Endothelial cell of umbilical vein (primary cell): ENCODE data around the gene MMS22L. TPM values are rescaled to one million over a fixed set of nuclear protein-coding genes. Genes with fewer than 3 reads are reported as not detected.

Experiments used
- BruUV-seq: library from RNA; stranded (reverse); fragments of 400-500 nt; replicated peaks from 2 replicates; lab custom pipeline; 2021; lab: Mats Ljungman, UMichigan
- CTCF ChIA-PET: fragments of 300-600, 350-600 bp; sonication (Branson Sonifier 250); formaldehyde crosslinking; loops from one replicate; lab custom pipeline; 2021; ENCODE audit warnings: antibody characterized with exemption, inconsistent platforms; lab: Charles Lee
- POLR2A ChIA-PET: fragments of 300-600, 350-600 bp; sonication (Branson Sonifier 250); formaldehyde crosslinking; loops from one replicate; lab custom pipeline; 2021; ENCODE audit warnings: antibody characterized with exemption, inconsistent platforms; lab: Charles Lee
- DNase-seq: peaks from one replicate; pipeline ENCODE4 v3.0.0-alpha.2; 2011; ENCODE audit warnings: low read depth, low spot score
- FAIRE-seq: peaks from 2 replicates; lab custom pipeline; 2011; peaks lifted over from hg19 to GRCh38; lab: Jason Lieb, UNC
- H2AFZ ChIP-seq: 2 replicates; pipeline ENCODE4 v1.6.0; 2012; ENCODE audit warnings: low read depth, low read length, control low read depth, inconsistent platforms
- H3K27ac ChIP-seq: 2 replicates; pipeline ENCODE4 v1.5.1; 2011; ENCODE audit warnings: low read depth, mild to moderate bottlenecking, control low read depth, low read length, moderate library complexity; ENCODE audit not compliant: insufficient read depth
- H3K27me3 ChIP-seq, 2 experiments: 2 replicates each; pipeline versions ENCODE4 v1.6.0 to v1.6.1; 2011; ENCODE audit warnings: low read length in 2 of 2, mixed read lengths in 1 of 2; ENCODE audit not compliant: control insufficient read depth in 2 of 2, insufficient read depth in 2 of 2
- H3K36me3 ChIP-seq, 2 experiments: 2 replicates in 1 of 2; 3 replicates in 1 of 2; pipeline ENCODE4 v1.5.1; 2011; ENCODE audit warnings: low read length in 2 of 2, mild to moderate bottlenecking in 1 of 2, moderate library complexity in 1 of 2; ENCODE audit not compliant: control insufficient read depth in 2 of 2, insufficient read depth in 2 of 2; ENCODE audit errors: extremely low read depth in 1 of 2
- H3K4me1 ChIP-seq: 3 replicates; pipeline ENCODE4 v1.5.1; 2011; ENCODE audit warnings: mild to moderate bottlenecking, low read length; ENCODE audit not compliant: control insufficient read depth, insufficient read depth; ENCODE audit errors: extremely low read depth
- H3K4me2 ChIP-seq: 2 replicates; pipeline ENCODE4 v1.6.1; 2011; ENCODE audit warnings: low read length, control low read depth, mixed read lengths; ENCODE audit not compliant: insufficient read depth
- H3K4me3 ChIP-seq, 3 experiments: fragments of 200-600 bp in 1 of 3; sonication (generic), shearing (Covaris generic) in 1 of 3; replicated peaks in 1 of 3; 2 replicates each; pipeline ENCODE4 v1.5.1; 2011 to 2016; ENCODE audit warnings: control low read depth in 3 of 3, low read length in 3 of 3, mild to moderate bottlenecking in 2 of 3, inconsistent platforms in 1 of 3, low read depth in 1 of 3, moderate library complexity in 1 of 3; ENCODE audit not compliant: insufficient read depth in 1 of 3
- H3K79me2 ChIP-seq: 2 replicates; pipeline ENCODE4 v1.6.0; 2012; ENCODE audit warnings: low read length, inconsistent platforms; ENCODE audit not compliant: control insufficient read depth, insufficient read depth
- H3K9ac ChIP-seq: replicated peaks from 2 replicates; pipeline ENCODE3; 2011; ENCODE audit warnings: low read length, control low read depth; ENCODE audit not compliant: insufficient read depth; ENCODE audit errors: extremely low read depth
- H3K9me1 ChIP-seq: replicated peaks from 3 replicates; pipeline ENCODE4 v1.6.0; 2011; ENCODE audit warnings: mild to moderate bottlenecking, low read length; ENCODE audit not compliant: control insufficient read depth, insufficient read depth; ENCODE audit errors: extremely low read depth
- H3K9me3 ChIP-seq: replicated peaks from 2 replicates; pipeline ENCODE4 v1.5.1; 2012; ENCODE audit warnings: low read length, inconsistent platforms; ENCODE audit not compliant: control insufficient read depth, insufficient read depth
- H4K20me1 ChIP-seq: replicated peaks from 2 replicates; pipeline ENCODE3; 2011; ENCODE audit warnings: mild to moderate bottlenecking, low read length; ENCODE audit not compliant: control insufficient read depth, insufficient read depth; ENCODE audit errors: extremely low read depth
- CTCF ChIP-seq, 2 donors: IDR thresholded peaks; 1 replicate in 1 of 2; 2 replicates in 1 of 2; pipeline ENCODE4 v1.5.1; 2011; ENCODE audit warnings: low read length in 2 of 2, mild to moderate bottlenecking in 2 of 2, moderate library complexity in 2 of 2, control low read depth in 1 of 2, inconsistent platforms in 1 of 2, low read depth in 1 of 2; ENCODE audit not compliant: insufficient read depth in 1 of 2; ENCODE audit errors: extremely low read depth in 1 of 2
- EZH2 ChIP-seq: IDR thresholded peaks from 2 replicates; pipeline ENCODE4 v1.6.1; 2012; ENCODE audit warnings: borderline replicate concordance, low read depth, mild to moderate bottlenecking, moderate library complexity, low read length, inconsistent platforms; ENCODE audit not compliant: severe bottlenecking
- FOS ChIP-seq: IDR thresholded peaks from 2 replicates; pipeline ENCODE4 v1.6.1; 2011; ENCODE audit warnings: mild to moderate bottlenecking, low read length, moderate library complexity, borderline replicate concordance; ENCODE audit not compliant: insufficient read depth
- GATA2 ChIP-seq: IDR thresholded peaks from 2 replicates; pipeline ENCODE4 v1.7.0; 2011; ENCODE audit warnings: low read depth, mild to moderate bottlenecking, moderate library complexity, mixed read lengths, low read length; ENCODE audit not compliant: insufficient read length, insufficient read depth
- JUN ChIP-seq: IDR thresholded peaks from 2 replicates; pipeline ENCODE4 v1.6.1; 2011; ENCODE audit warnings: borderline replicate concordance, low read depth; ENCODE audit not compliant: insufficient read length, insufficient read depth
- MYC ChIP-seq: IDR thresholded peaks from one replicate; pipeline ENCODE4 v1.6.1; 2011; ENCODE audit warnings: mild to moderate bottlenecking, low read depth, low read length
- POLR2A ChIP-seq: IDR thresholded peaks from 2 replicates; pipeline ENCODE4 v1.6.1; 2012; ENCODE audit warnings: low read depth, mild to moderate bottlenecking, control low read depth, low read length
- POLR2AphosphoS5 ChIP-seq: IDR thresholded peaks from 2 replicates; pipeline ENCODE4 v1.6.1; 2012; ENCODE audit warnings: low read depth, mild to moderate bottlenecking, control low read depth, low read length, moderate library complexity; ENCODE audit not compliant: insufficient read depth
- dilution Hi-C: fragments of 300-500 bp; cut with MboI; formaldehyde crosslinking; loops from one replicate; pipeline ENCODE4 v1.15.0; 2019; ENCODE audit warnings: low sequenced_read_pairs; ENCODE audit not compliant: extremely low pct_ligation_motif_present
- intact Hi-C: fragments of 100-400 bp; cut with micrococcal nuclease; formaldehyde crosslinking; loops from one replicate; pipeline ENCODE4 v1.10.0; 2022
- polyA plus RNA-seq, 4 experiments: library from polyadenylated mRNA; depleted of rRNA in 3 of 4; stranded (reverse) in 3 of 4; unstranded in 1 of 4; fragments of >200 nt; gene quantifications; 2 replicates each; pipeline versions ENCODE4 v1.2.1 to v1.2.3, GENCODE V29; 2011 to 2012; ENCODE audit warnings: missing spikeins in 1 of 4
- total RNA-seq: library from RNA; stranded (reverse); gene quantifications from 2 replicates; pipeline ENCODE4 v1.2.3, GENCODE V29; 2021
- TF ChIP-seq, protein P1 (sequence below): IDR thresholded peaks from 2 replicates; pipeline ENCODE4 v1.6.1; 2011; ENCODE audit not compliant: insufficient read depth, insufficient read length

The MMS22L gene
- total and polyA plus RNA-seq, 2 donors (not counting 3 experiments of a cell fraction or from before 2014, with no cell fraction given) = 5.5 to 19.3 TPM

DNA sequence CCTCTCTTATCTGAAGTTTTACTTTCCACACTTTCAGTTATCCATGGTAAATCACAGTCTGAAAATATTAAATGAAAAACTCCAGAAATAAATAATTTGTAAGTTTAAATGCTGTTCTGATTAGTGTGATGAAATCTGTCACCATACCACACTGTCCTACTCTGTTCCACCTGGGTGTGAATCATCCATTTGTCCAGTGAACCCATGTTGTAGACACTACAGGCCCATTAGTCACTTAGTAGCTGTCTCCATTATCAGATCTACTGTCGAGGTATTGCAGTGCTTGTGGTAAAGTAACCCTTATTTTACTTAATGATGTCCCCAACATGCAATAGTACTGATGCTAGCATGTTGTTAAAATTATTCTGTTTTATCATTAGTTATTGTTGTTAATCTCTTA is 29.2 kb upstream of the MMS22L start:
- H4K20me1 ChIP-seq = no peaks in the 10 kb centered on the region
- H2AFZ ChIP-seq = no peak overlapping the region
- BruUV-seq = no TSS peak
- no peak overlapping the region for H3K9ac ChIP-seq
- no peak for DNase-seq
- no peak overlapping the region for H3K4me2 ChIP-seq
- CTCF ChIA-PET = no interaction called here
- H3K4me3 ChIP-seq = no peak overlapping the region
- H3K36me3 ChIP-seq = no peaks in the 10 kb centered on the region
- no peaks in the 10 kb centered on the region for H3K79me2 ChIP-seq
- H3K27ac ChIP-seq = no peak overlapping the region
- FAIRE-seq = no peak
- TF ChIP-seq FOS (no peak), CTCF (IDR thresholded peaks at IDR 0.05; ENCODE audit: extremely low read depth in 1 of 2, insufficient read depth in 1 of 2, low read depth in 1 of 2, low read length in 2 of 2) (no peak), EZH2 (no peak), POLR2A (no peak), JUN (no peak), MYC (no peak), POLR2AphosphoS5 (no peak), GATA2 (no peak)
- TF ChIP-seq, protein P1, sequence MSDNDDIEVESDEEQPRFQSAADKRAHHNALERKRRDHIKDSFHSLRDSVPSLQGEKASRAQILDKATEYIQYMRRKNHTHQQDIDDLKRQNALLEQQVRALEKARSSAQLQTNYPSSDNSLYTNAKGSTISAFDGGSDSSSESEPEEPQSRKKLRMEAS = no peak
- H3K27me3 ChIP-seq = no peaks in the 10 kb centered on the region
- H3K9me3 ChIP-seq = no peaks in the 10 kb centered on the region
- intact Hi-C loops = no loop called here
- no peaks in the 10 kb centered on the region for H3K4me1 ChIP-seq
- POLR2A ChIA-PET = no interaction called here
- dilution Hi-C loops = no loop called here
- no peaks in the 10 kb centered on the region for H3K9me1 ChIP-seq
